COR-L47 (cell line): Measurements from ENCODE around the gene NFE2L2.
"Not testable (repeated sequence)": the region's sequence is repeated elsewhere in the genome, so short reads cannot be mapped to it uniquely, and the experiment has no call there.

Experiments used
- DNase-seq: peaks from one replicate; lab custom pipeline; 2025; lab: John Stamatoyannopoulos, UW

The NFE2L2 gene

GRCh38 chr2:177257471-177257870 lies 7.1 kb downstream of the NFE2L2 start:
- no peak for DNase-seq

GRCh38 chr2:177256695-177257094 lies 7.8 kb downstream of the NFE2L2 start:
- DNase-seq, result no peak

- no peak for DNase-seq
Measured at GRCh38 chr2:177256026-177256425, 8.5 kb downstream of the NFE2L2 start.

GRCh38 chr2:177255227-177255601 lies 9.3 kb downstream of the NFE2L2 start:
- DNase-seq, result no peak

- no peak for DNase-seq
Measured at GRCh38 chr2:177254433-177255226, 9.9 kb downstream of the NFE2L2 start.

GRCh38 chr2:177253704-177254103 lies 10.8 kb downstream of the NFE2L2 start:
- DNase-seq, result no peak

GRCh38 chr2:177252808-177253531 lies 11.6 kb downstream of the NFE2L2 start:
- no peak for DNase-seq

- no peak for DNase-seq
Measured at GRCh38 chr2:177251165-177251542, 13.4 kb downstream of the NFE2L2 start.

- no peak for DNase-seq
Measured at GRCh38 chr2:177250461-177250860, 14.1 kb downstream of the NFE2L2 start.

GRCh38 chr2:177249038-177249437 lies 15.5 kb downstream of the NFE2L2 start:
- no peak for DNase-seq

- DNase-seq, result no peak
Measured at GRCh38 chr2:177247693-177248262, 16.7 kb downstream of the NFE2L2 start.

- DNase-seq, result not testable (repeated sequence)
Measured at GRCh38 chr2:177246523-177247030, 17.9 kb downstream of the NFE2L2 start.

- no peak for DNase-seq
Measured at GRCh38 chr2:177246000-177246399, 18.5 kb downstream of the NFE2L2 start.

- no peak for DNase-seq
Measured at GRCh38 chr2:177245010-177245422, 19.5 kb downstream of the NFE2L2 start.

GRCh38 chr2:177244244-177244771 lies 20.2 kb downstream of the NFE2L2 start:
- no peak for DNase-seq

- no peak for DNase-seq
Measured at GRCh38 chr2:177243476-177243875, 21.1 kb downstream of the NFE2L2 start.

GRCh38 chr2:177243073-177243472 lies 21.5 kb downstream of the NFE2L2 start:
- no peak for DNase-seq

- peak; percentile 10 for DNase-seq
Measured at GRCh38 chr2:177242121-177242987, 22.2 kb downstream of the NFE2L2 start.

GRCh38 chr2:177241711-177242120 lies 22.8 kb downstream of the NFE2L2 start:
- DNase-seq, result no peak

- DNase-seq, result no peak
Measured at GRCh38 chr2:177239932-177240630, 24.4 kb downstream of the NFE2L2 start.

GRCh38 chr2:177239053-177239452 lies 25.5 kb downstream of the NFE2L2 start:
- DNase-seq, result no peak
